ENCODE results near the gene FAM114A2. TPM values are rescaled to one million over a fixed set of nuclear protein-coding genes. Genes with fewer than 3 reads are reported as not detected.

The FAM114A2 gene
- total RNA-seq, 3 donors from 2014 or later: 21.6 to 32.1 (median 22.0) TPM

DNA sequence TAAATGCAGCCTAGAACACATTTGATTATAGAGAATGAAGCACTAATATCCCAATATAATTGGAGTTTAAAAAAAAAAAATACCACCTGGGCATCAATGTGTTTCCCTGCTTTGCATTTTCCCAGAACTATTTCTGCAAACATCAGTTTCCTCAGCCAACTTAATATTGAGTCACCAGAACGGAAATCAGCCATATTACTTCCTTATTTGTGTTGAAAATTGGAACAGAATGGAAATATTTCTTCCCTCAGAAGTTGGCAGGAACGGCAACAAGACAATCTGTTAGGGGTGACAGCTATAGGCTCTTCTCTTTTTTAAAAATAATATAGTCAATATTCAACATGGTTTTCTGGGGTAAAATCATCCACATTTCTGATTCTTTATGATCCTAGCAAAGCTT is 4.1 kb upstream of the FAM114A2 start:
- intact Hi-C loops (cut with DNase I; ENCODE audit: low total_unique reads): no loop called here
- TF ChIP-seq POLR2A (IDR thresholded peaks at IDR 0.05) (no peak), POLR2AphosphoS5 (IDR thresholded peaks at IDR 0.05) (no peak)
- TF ChIP-seq, protein P1, sequence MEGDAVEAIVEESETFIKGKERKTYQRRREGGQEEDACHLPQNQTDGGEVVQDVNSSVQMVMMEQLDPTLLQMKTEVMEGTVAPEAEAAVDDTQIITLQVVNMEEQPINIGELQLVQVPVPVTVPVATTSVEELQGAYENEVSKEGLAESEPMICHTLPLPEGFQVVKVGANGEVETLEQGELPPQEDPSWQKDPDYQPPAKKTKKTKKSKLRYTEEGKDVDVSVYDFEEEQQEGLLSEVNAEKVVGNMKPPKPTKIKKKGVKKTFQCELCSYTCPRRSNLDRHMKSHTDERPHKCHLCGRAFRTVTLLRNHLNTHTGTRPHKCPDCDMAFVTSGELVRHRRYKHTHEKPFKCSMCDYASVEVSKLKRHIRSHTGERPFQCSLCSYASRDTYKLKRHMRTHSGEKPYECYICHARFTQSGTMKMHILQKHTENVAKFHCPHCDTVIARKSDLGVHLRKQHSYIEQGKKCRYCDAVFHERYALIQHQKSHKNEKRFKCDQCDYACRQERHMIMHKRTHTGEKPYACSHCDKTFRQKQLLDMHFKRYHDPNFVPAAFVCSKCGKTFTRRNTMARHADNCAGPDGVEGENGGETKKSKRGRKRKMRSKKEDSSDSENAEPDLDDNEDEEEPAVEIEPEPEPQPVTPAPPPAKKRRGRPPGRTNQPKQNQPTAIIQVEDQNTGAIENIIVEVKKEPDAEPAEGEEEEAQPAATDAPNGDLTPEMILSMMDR (IDR thresholded peaks at IDR 0.05): no peak
- Histone ChIP-seq H3K36me3 (no peaks in the 10 kb centered on the region), H3K4me3 (no peak overlapping the region), H3K9me3 (no peaks in the 10 kb centered on the region), H3K4me1 (peaks cover 0 to 4% of the 10 kb centered on the region in 2 donors), H3K27me3 (no peaks in the 10 kb centered on the region), H3K27ac (peak overlapping the region in 1 of 2 donors; percentile 3)
- no peak for DNase-seq (ENCODE audit: low spot score in 2 of 2)

DNA sequence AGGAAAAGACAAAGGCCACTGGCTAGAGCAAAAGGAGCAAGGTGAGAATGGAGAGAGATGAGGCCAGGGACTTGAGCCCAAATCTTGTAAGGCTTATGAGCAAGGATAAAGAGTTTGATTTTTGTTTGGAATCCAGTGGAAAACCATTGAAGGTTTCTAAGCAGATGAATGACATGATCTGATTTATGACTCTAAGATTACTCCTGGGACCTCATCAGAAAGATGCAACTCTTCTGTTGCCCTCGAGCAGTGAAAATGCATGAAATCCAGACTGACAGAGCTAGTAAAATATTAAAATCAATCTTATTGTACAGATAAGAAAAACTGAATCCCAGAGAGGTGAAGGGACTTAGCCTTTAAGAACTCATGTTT is 734 bp upstream of the FAM114A2 start:
- Histone ChIP-seq H3K4me1 (peaks cover 0 to 6% of the 10 kb centered on the region in 2 donors), H3K27ac (peak overlapping the region in 1 of 2 donors; percentile 82), H3K36me3 (no peaks in the 10 kb centered on the region), H3K9me3 (no peaks in the 10 kb centered on the region), H3K27me3 (no peaks in the 10 kb centered on the region), H3K4me3 (peak overlapping the region; percentile 75 to 89 (median 76))
- TF ChIP-seq, protein P1 (IDR thresholded peaks at IDR 0.05): no peak
- TF ChIP-seq POLR2AphosphoS5 (IDR thresholded peaks at IDR 0.05) (no peak), POLR2A (IDR thresholded peaks at IDR 0.05) (no peak)
- no peak for DNase-seq (ENCODE audit: low spot score in 2 of 2)
- intact Hi-C loops (cut with DNase I; ENCODE audit: low total_unique reads): no loop called here

DNA sequence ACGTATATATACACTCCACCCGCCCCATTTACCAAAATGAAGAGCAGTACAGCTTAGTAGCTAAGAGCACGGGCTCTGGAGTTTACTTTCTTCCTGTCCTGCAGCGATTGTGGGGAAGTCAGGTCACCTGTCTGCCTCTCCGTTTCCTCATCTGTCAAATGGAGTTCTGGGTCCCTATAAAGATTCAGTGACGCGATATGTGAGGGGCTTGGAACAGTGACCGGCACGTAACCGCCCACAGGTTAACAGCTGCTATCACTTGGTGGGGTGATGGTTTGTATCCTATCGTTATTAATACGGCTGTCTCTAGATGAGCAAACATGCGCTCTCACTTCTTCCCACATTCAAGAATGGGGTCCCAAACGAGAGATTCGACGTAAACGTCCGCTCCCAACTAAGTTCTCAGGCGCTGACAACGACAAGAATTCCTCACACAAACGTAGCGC is 426 bp downstream of the FAM114A2 start:
- intact Hi-C loops (cut with DNase I; ENCODE audit: low total_unique reads): no loop called here

DNA sequence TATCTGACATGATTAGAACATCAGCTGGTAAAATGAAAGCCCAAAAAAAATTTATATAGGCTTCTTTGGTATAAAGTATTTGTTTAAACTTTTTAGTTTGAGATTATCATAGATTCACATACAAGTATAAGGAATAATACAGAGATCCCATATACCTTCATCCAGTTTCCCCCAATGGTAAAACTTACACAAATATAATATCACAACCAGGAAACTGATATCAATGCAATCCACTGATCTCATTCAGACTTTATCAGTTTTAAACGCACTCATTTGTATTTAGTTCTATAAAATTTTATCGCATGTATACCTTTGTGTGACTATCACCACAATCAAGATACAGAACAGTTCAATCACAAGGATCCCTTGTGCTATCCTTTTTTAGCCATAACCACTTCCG is 3.8 kb downstream of the FAM114A2 start:
- Histone ChIP-seq H3K36me3 (no peaks in the 10 kb centered on the region), H3K27ac (no peak overlapping the region), H3K27me3 (no peaks in the 10 kb centered on the region), H3K4me3 (no peak overlapping the region), H3K4me1 (peaks cover 0 to 6% of the 10 kb centered on the region in 2 donors), H3K9me3 (no peaks in the 10 kb centered on the region)
- DNase-seq (ENCODE audit: low spot score in 2 of 2): no peak
- TF ChIP-seq POLR2AphosphoS5 (IDR thresholded peaks at IDR 0.05): no peak
- TF ChIP-seq, protein P1 (IDR thresholded peaks at IDR 0.05): no peak
- no peak for TF ChIP-seq POLR2A (IDR thresholded peaks at IDR 0.05)
- intact Hi-C loops (cut with DNase I; ENCODE audit: low total_unique reads): no loop called here

More for the DNA sequence above, 426 bp downstream of the FAM114A2 start:
- H3K4me3 ChIP-seq: peak overlapping the region; percentile 75 to 89 (median 76)
- TF ChIP-seq POLR2AphosphoS5 (IDR thresholded peaks at IDR 0.05) (no peak), POLR2A (IDR thresholded peaks at IDR 0.05) (no peak)
- TF ChIP-seq, protein P1 (IDR thresholded peaks at IDR 0.05): no peak
- no peaks in the 10 kb centered on the region for H3K36me3 ChIP-seq
- peak overlapping the region; percentile 82 to 92 for H3K27ac ChIP-seq
- peaks cover 0 to 6% of the 10 kb centered on the region in 2 donors for H3K4me1 ChIP-seq
- H3K9me3 ChIP-seq: no peaks in the 10 kb centered on the region
- no peaks in the 10 kb centered on the region for H3K27me3 ChIP-seq
- no peak for DNase-seq (ENCODE audit: low spot score in 2 of 2)

DNA sequence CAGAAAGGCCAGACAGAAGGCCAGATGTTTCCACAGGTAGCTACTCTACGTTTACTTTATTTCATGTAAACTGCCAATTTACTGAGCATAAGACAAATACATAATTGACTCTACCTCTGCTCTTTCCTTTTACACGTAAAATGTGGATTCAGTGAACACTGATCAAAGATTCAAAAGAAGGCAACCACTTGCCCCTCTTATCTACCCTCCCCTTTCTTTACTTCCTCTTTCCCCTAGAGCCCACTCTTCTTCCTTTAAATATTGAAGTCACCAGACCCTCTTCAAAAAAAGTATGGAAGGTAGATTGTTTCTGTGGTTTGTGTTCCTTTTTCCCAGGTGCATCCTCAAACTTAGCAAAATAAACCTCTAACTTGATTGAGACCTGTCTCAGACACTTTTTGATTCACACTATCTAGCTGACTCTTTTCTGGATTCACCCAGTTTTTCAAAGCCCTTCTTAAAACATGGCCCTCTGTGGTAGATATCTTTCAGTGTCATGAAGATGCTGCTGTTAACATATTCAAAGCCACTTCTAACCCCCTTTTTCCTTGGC is 6.7 kb downstream of the FAM114A2 start:
- H3K27me3 ChIP-seq: no peaks in the 10 kb centered on the region
- no peaks in the 10 kb centered on the region for H3K9me3 ChIP-seq
- no peaks in the 10 kb centered on the region for H3K4me1 ChIP-seq
- no peak overlapping the region for H3K27ac ChIP-seq
- H3K36me3 ChIP-seq: no peaks in the 10 kb centered on the region
- H3K4me3 ChIP-seq: no peak overlapping the region
- TF ChIP-seq, protein P1 (IDR thresholded peaks at IDR 0.05): no peak
- no peak for TF ChIP-seq POLR2A (IDR thresholded peaks at IDR 0.05)
- no peak for TF ChIP-seq POLR2AphosphoS5 (IDR thresholded peaks at IDR 0.05)
- DNase-seq (ENCODE audit: low spot score in 2 of 2): no peak
- intact Hi-C loops (cut with DNase I; ENCODE audit: low total_unique reads): no loop called here
